Astrocyte (in vitro differentiated cells and primary cell): ENCODE measurements around the gene TYW3. TPM values are rescaled to one million over a fixed set of nuclear protein-coding genes. Genes with fewer than 3 reads are reported as not detected.
A peak's percentile ranks its signal among the peaks of the same experiment; 100 is the strongest.

ENCODE experiments used
- DNase-seq: peaks from one replicate; pipeline ENCODE4 v3.0.0-alpha.2; 2010; ENCODE audit warnings: low read depth
- FAIRE-seq: peaks from 2 replicates; lab custom pipeline; 2011; peaks lifted over from hg19 to GRCh38; lab: Jason Lieb, UNC
- H2AFZ ChIP-seq: 2 replicates; pipeline ENCODE4 v1.6.0; 2012; ENCODE audit warnings: low read depth, low read length, inconsistent platforms
- H3K27ac ChIP-seq: 2 replicates; pipeline ENCODE4 v1.5.1; 2011; ENCODE audit warnings: low read depth, low read length, inconsistent platforms
- H3K27me3 ChIP-seq: 2 replicates; pipeline ENCODE4 v1.6.0; 2011; ENCODE audit warnings: low read length, inconsistent platforms; ENCODE audit not compliant: insufficient read depth
- H3K36me3 ChIP-seq: 2 replicates; pipeline ENCODE4 v1.5.1; 2011; ENCODE audit warnings: low read length, inconsistent platforms; ENCODE audit not compliant: insufficient read depth
- H3K4me1 ChIP-seq: 2 replicates; pipeline ENCODE4 v1.5.1; 2011; ENCODE audit warnings: low read length, inconsistent platforms; ENCODE audit not compliant: insufficient read depth
- H3K4me2 ChIP-seq: 2 replicates; pipeline ENCODE4 v1.6.0; 2012; ENCODE audit warnings: low read length, inconsistent platforms
- H3K4me3 ChIP-seq: 2 replicates; pipeline ENCODE4 v1.5.1; 2011; ENCODE audit warnings: low read depth, mild to moderate bottlenecking, low read length, inconsistent platforms; ENCODE audit not compliant: insufficient read depth
- H3K79me2 ChIP-seq: 2 replicates; pipeline ENCODE4 v1.6.0; 2012; ENCODE audit warnings: mild to moderate bottlenecking, low read length, inconsistent platforms; ENCODE audit not compliant: insufficient read depth
- H3K9ac ChIP-seq: 2 replicates; pipeline ENCODE4 v1.6.0; 2012; ENCODE audit warnings: mild to moderate bottlenecking, low read length, inconsistent platforms
- H3K9me3 ChIP-seq: 2 replicates; pipeline ENCODE4 v1.5.1; 2012; ENCODE audit warnings: low read depth, mild to moderate bottlenecking, low read length, inconsistent platforms; ENCODE audit not compliant: insufficient read depth
- H4K20me1 ChIP-seq: 2 replicates; pipeline ENCODE4 v1.6.0; 2012; ENCODE audit warnings: low read length, inconsistent platforms; ENCODE audit not compliant: insufficient read depth
- H3K27ac Mint-ChIP-seq: one replicate; pipeline ENCODE4 v1.8.0; 2021; ENCODE audit warnings: mild to moderate bottlenecking, mixed read lengths; ENCODE audit not compliant: unreplicated experiment
- H3K27me3 Mint-ChIP-seq: one replicate; pipeline ENCODE4 v1.8.0; 2021; ENCODE audit warnings: low read depth, mixed read lengths; ENCODE audit not compliant: unreplicated experiment
- H3K36me3 Mint-ChIP-seq: one replicate; pipeline ENCODE4 v1.8.0; 2021; ENCODE audit warnings: low read depth, mixed read lengths; ENCODE audit not compliant: unreplicated experiment
- H3K4me1 Mint-ChIP-seq: one replicate; pipeline ENCODE4 v1.8.0; 2021; ENCODE audit warnings: low read depth, mixed read lengths; ENCODE audit not compliant: unreplicated experiment
- H3K4me3 Mint-ChIP-seq: one replicate; pipeline ENCODE4 v1.8.0; 2021; ENCODE audit warnings: mild to moderate bottlenecking, moderate library complexity, mixed read lengths; ENCODE audit not compliant: unreplicated experiment
- H3K9me3 Mint-ChIP-seq: one replicate; pipeline ENCODE4 v1.8.0; 2021; ENCODE audit warnings: mild to moderate bottlenecking, mixed read lengths; ENCODE audit not compliant: unreplicated experiment
- CTCF ChIP-seq: IDR thresholded peaks from 2 replicates; pipeline ENCODE4 v1.5.1; 2011; ENCODE audit warnings: low read depth, mild to moderate bottlenecking, inconsistent platforms, low read length, moderate library complexity; ENCODE audit not compliant: insufficient read depth
- EZH2 ChIP-seq: IDR thresholded peaks from 2 replicates; pipeline ENCODE4 v1.6.1; 2012; ENCODE audit warnings: mild to moderate bottlenecking, low read length, inconsistent platforms; ENCODE audit not compliant: insufficient read depth
- total RNA-seq: library from RNA; stranded (reverse); gene quantifications from 2 replicates; pipeline ENCODE4 v1.2.1, GENCODE V29; 2021

TYW3 gene
- total RNA-seq, 1 donor from 2014 or later, result 19.4 TPM

- no peaks in the 10 kb centered on the region for H3K4me1 Mint-ChIP-seq
- peaks cover 17% of the 10 kb centered on the region for H3K36me3 ChIP-seq
- H3K9me3 ChIP-seq, result no peaks in the 10 kb centered on the region
- H3K4me3 ChIP-seq, result no peak overlapping the region
- no peaks in the 10 kb centered on the region for H3K36me3 Mint-ChIP-seq
- no peaks in the 10 kb centered on the region for H3K27me3 Mint-ChIP-seq
- H3K79me2 ChIP-seq, result no peaks in the 10 kb centered on the region
- H3K4me1 ChIP-seq, result no peaks in the 10 kb centered on the region
- no peak for TF ChIP-seq CTCF
- no peak for TF ChIP-seq EZH2
- H3K9me3 Mint-ChIP-seq, result no peaks in the 10 kb centered on the region
- H2AFZ ChIP-seq, result no peak overlapping the region
- H3K27ac Mint-ChIP-seq, result no peak overlapping the region
- DNase-seq, result no peak
- no peak overlapping the region for H3K27ac ChIP-seq
- no peak overlapping the region for H3K9ac ChIP-seq
- no peak overlapping the region for H3K4me2 ChIP-seq
- H3K4me3 Mint-ChIP-seq, result no peak overlapping the region
- H3K27me3 ChIP-seq, result no peaks in the 10 kb centered on the region
- FAIRE-seq, result peak; percentile 9
- H4K20me1 ChIP-seq, result no peaks in the 10 kb centered on the region
Observed at GRCh38 chr1:74763807-74764206, 30.9 kb downstream of the TYW3 start.

DNA sequence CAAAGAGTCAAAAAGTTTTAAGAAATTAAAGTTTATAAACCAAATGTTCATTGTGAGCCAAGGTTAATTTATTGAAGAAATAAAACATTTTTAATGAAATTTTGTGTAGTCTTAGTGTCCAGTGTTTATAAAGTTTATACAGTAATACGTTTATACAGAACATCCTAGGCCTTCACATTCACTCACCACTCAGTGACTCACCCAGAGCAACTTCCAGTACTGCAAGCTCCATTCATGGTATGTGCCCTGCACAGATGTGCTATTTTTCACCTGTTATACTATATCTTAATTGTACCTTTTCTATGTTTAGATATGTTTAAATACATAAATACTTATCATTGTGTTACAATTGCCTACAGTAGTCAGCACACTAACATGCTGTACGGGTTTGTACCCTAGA, 33.6 kb downstream of the TYW3 start:
- no peak for TF ChIP-seq CTCF
- TF ChIP-seq EZH2, result no peak
- H3K27me3 Mint-ChIP-seq, result no peaks in the 10 kb centered on the region
- no peak overlapping the region for H3K9ac ChIP-seq
- H2AFZ ChIP-seq, result no peak overlapping the region
- no peaks in the 10 kb centered on the region for H3K79me2 ChIP-seq
- FAIRE-seq (no peak), DNase-seq (no peak)
- no peaks in the 10 kb centered on the region for H3K27me3 ChIP-seq
- no peak overlapping the region for H3K4me3 ChIP-seq
- H4K20me1 ChIP-seq, result no peaks in the 10 kb centered on the region
- no peaks in the 10 kb centered on the region for H3K9me3 Mint-ChIP-seq
- H3K9me3 ChIP-seq, result no peaks in the 10 kb centered on the region
- no peaks in the 10 kb centered on the region for H3K4me1 Mint-ChIP-seq
- peaks cover 7% of the 10 kb centered on the region for H3K36me3 ChIP-seq
- H3K4me2 ChIP-seq, result no peak overlapping the region
- no peak overlapping the region for H3K27ac ChIP-seq
- H3K4me1 ChIP-seq, result no peaks in the 10 kb centered on the region
- H3K36me3 Mint-ChIP-seq, result no peaks in the 10 kb centered on the region
- no peak overlapping the region for H3K27ac Mint-ChIP-seq
- H3K4me3 Mint-ChIP-seq, result no peak overlapping the region

DNA sequence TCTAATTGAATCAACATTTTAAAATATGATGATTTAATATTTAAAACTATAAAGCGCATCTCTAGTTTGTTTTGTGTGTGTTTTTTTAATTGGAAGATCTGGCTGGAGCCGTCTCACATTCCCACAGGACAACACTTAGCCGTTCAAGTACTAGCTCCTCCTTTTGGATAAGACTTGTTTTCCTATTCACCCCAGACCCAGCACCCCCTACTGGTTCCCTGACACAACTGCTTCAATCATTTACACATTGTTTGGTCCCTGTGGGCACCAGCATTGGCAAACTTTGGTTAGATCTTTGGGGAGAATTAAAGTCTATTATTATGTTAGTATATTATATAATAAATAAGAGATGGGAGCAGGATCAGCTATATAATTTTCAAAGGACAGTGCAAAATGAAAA, 34.5 kb downstream of the TYW3 start:
- Histone ChIP-seq H3K9ac (no peak overlapping the region), H3K27ac (no peak overlapping the region), H3K4me2 (no peak overlapping the region), H3K79me2 (no peaks in the 10 kb centered on the region), H3K4me3 (no peak overlapping the region), H3K4me1 (no peaks in the 10 kb centered on the region), H3K36me3 (peaks cover 4% of the 10 kb centered on the region), H4K20me1 (no peaks in the 10 kb centered on the region), H3K27me3 (no peaks in the 10 kb centered on the region), H3K9me3 (no peaks in the 10 kb centered on the region), H2AFZ (no peak overlapping the region)
- H3K27ac Mint-ChIP-seq, result no peak overlapping the region
- H3K9me3 Mint-ChIP-seq, result no peaks in the 10 kb centered on the region
- TF ChIP-seq EZH2, result no peak
- peak; percentile 26 for TF ChIP-seq CTCF
- no peaks in the 10 kb centered on the region for H3K4me1 Mint-ChIP-seq
- H3K36me3 Mint-ChIP-seq, result no peaks in the 10 kb centered on the region
- no peak for FAIRE-seq
- no peaks in the 10 kb centered on the region for H3K27me3 Mint-ChIP-seq
- DNase-seq, result no peak
- no peak overlapping the region for H3K4me3 Mint-ChIP-seq
